ENCODE measurements around the gene C20orf173. TPM values are rescaled to one million over a fixed set of nuclear protein-coding genes. Genes with fewer than 3 reads are reported as not detected.
"Not testable (repeated sequence)": the region's sequence is repeated elsewhere in the genome, so short reads cannot be mapped to it uniquely, and the experiment has no call there.

C20orf173 gene
- total RNA-seq, 1 experiment from 2014 or later = not detected

- Histone ChIP-seq H3K9me3 (replicated peaks) (no peaks in the 10 kb centered on the region), H3K27me3 (replicated peaks) (no peaks in the 10 kb centered on the region), H3K27ac (no peak overlapping the region), H3K4me1 (replicated peaks) (peaks cover 6% of the 10 kb centered on the region), H3K4me3 (peak overlapping the region; percentile 64), H3K36me3 (peaks cover 29% of the 10 kb centered on the region)
- no peak for DNase-seq (ENCODE audit: low read depth in 1 of 2, low spot score in 2 of 2)
Measured at GRCh38 chr20:35541118-35541782, 11.8 kb upstream of the C20orf173 start.

DNA sequence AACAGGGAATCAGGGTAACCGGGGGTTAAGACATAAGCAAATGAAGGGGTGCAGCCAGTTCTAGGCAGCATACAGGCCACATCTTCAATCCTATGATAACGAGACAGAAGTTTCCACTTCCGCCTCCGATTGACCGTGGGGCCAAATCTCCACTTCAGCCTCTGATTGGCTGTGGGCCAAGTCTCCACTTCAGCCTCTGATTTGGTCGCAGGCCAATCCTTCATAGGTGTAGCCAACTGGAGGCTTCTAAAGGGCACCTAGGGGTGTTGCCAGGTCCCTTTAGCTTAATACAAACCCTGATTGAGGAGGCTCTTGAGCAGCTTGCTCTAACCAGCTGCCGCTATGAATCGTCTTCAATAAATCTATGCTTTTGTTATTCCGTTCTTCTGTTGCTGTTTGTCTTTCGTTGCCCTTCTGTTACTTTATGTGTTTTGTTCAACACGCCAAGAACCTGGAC, 10.3 kb upstream of the C20orf173 start:
- peaks cover 14% of the 10 kb centered on the region for H3K36me3 ChIP-seq
- no peak for DNase-seq (ENCODE audit: low read depth in 1 of 2, low spot score in 2 of 2)
- peaks cover 6% of the 10 kb centered on the region for H3K4me1 ChIP-seq (replicated peaks)
- no peak overlapping the region for H3K27ac ChIP-seq
- no peaks in the 10 kb centered on the region for H3K27me3 ChIP-seq (replicated peaks)
- no peaks in the 10 kb centered on the region for H3K9me3 ChIP-seq (replicated peaks)
- H3K4me3 ChIP-seq = no peak overlapping the region

- H3K27ac ChIP-seq = no peak overlapping the region
- no peaks in the 10 kb centered on the region for H3K4me1 ChIP-seq (replicated peaks)
- H3K27me3 ChIP-seq (replicated peaks) = no peaks in the 10 kb centered on the region
- no peak for DNase-seq (ENCODE audit: low read depth in 1 of 2, low spot score in 2 of 2)
- H3K36me3 ChIP-seq = no peaks in the 10 kb centered on the region
- H3K4me3 ChIP-seq = no peak overlapping the region
- no peaks in the 10 kb centered on the region for H3K9me3 ChIP-seq (replicated peaks)
Measured at GRCh38 chr20:35527122-35527769, 2.2 kb downstream of the C20orf173 start.

DNA sequence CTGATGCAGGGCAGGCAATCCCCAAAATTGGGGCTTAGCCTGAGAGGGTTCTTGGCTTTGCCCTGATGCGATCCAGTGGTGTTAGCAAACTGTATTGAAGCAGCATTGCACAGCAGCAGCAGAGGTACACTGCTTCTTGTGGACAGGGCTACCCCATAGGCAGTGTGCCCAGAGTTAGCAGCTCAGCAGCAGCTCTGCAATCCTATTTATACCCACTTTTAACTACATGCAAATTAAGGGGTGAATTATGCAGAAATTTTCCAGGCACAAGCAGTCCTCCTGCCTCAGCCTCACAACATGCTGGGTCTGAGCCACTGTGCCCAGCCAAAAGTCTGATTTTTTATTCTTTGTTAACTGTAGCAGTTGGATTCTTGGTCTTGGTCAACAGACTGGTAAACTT, 3.8 kb downstream of the C20orf173 start:
- H3K27ac ChIP-seq = no peak overlapping the region
- H3K9me3 ChIP-seq (replicated peaks) = no peaks in the 10 kb centered on the region
- H3K4me1 ChIP-seq (replicated peaks) = no peaks in the 10 kb centered on the region
- H3K4me3 ChIP-seq = no peak overlapping the region
- no peaks in the 10 kb centered on the region for H3K27me3 ChIP-seq (replicated peaks)
- DNase-seq (ENCODE audit: low read depth in 1 of 2, low spot score in 2 of 2) = no peak
- H3K36me3 ChIP-seq = no peaks in the 10 kb centered on the region

DNA sequence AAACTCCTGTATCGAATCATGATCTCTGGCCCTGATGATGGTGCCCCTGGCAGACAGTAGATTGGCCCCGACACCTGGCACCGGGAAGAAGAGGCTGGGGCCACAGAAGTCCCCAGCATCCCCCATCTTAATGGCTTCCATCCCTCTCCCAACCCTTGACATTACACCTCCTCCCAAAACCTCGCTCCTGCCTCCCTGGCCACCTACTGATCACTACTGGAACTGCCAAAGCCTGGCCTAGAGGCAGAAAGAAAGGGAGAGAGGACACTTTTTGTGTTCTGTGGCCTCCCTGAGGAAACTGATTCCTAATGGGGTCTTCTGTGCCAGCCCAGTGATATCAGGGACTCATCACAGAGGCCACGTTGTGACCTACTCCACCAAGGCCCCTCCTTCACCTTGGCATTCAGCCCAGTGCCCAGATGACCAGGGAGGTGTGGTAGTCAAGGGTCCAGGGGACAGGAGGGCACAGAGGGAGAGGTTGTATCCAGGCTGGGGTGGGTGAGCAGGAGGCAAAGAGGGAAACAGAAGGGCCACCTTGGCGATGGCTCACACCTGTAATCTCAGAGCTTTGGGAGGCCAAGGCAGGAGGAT, 6.1 kb downstream of the C20orf173 start:
- H3K27me3 ChIP-seq (replicated peaks) = no peaks in the 10 kb centered on the region
- H3K4me3 ChIP-seq = no peak overlapping the region
- H3K36me3 ChIP-seq = no peaks in the 10 kb centered on the region
- no peaks in the 10 kb centered on the region for H3K9me3 ChIP-seq (replicated peaks)
- H3K4me1 ChIP-seq (replicated peaks) = no peaks in the 10 kb centered on the region
- peak in 1 of 2 experiments; percentile 47 for DNase-seq (ENCODE audit: low read depth in 1 of 2, low spot score in 2 of 2)
- H3K27ac ChIP-seq = no peak overlapping the region

DNA sequence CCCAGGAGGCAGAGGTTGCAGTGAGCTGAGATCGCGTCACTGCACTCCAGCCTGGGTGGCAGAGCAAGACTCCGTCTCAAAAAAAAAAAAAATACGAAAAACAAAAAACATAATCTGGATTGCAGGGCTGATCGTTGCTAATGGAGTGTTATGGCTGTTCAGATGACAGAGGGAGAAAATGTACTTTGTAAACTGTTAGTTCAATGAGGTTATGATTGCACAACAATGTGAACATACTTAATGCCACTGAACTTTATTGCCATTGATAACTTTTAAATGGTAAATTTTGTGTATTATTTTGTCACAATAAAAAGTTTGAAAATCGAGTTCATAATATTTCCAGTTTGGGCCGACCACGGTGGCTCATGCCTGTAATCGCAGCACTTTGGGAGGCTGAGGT, 10.5 kb downstream of the C20orf173 start:
- Histone ChIP-seq H3K27ac (no peak overlapping the region), H3K4me3 (no peak overlapping the region), H3K4me1 (replicated peaks) (peaks cover 8% of the 10 kb centered on the region), H3K36me3 (no peaks in the 10 kb centered on the region), H3K27me3 (replicated peaks) (no peaks in the 10 kb centered on the region), H3K9me3 (replicated peaks) (no peaks in the 10 kb centered on the region)
- no peak for DNase-seq (ENCODE audit: low read depth in 1 of 2, low spot score in 2 of 2)

- H3K36me3 ChIP-seq; H3K4me3 ChIP-seq; DNase-seq (ENCODE audit: low read depth in 1 of 2, low spot score in 2 of 2); H3K27me3 ChIP-seq (replicated peaks); H3K9me3 ChIP-seq (replicated peaks); H3K4me1 ChIP-seq (replicated peaks); H3K27ac ChIP-seq: not testable (repeated sequence)
Measured at GRCh38 chr20:35517767-35518166, 11.7 kb downstream of the C20orf173 start.

DNA sequence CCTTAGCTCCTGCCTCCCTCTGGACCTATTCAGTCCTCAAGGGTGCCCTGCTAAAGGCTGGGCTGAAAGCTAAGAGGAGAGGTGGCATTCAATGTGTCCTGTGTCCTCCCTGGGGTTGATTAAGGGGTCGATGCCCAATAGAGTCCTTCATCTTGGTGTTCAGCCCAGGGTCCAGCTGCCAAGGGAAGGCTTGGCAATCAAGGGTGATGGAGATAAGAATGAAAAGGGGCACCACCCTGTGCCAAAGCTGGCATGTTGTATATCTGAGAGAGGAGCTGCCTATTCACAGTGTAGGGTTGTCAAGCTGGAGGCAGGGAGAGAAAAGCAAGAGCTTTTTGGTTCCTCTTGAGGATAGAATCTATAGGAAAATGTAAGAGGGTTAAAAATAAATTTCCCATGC, 12.3 kb downstream of the C20orf173 start:
- no peak for DNase-seq (ENCODE audit: low read depth in 1 of 2, low spot score in 2 of 2)
- no peaks in the 10 kb centered on the region for H3K27me3 ChIP-seq (replicated peaks)
- peaks cover 8% of the 10 kb centered on the region for H3K4me1 ChIP-seq (replicated peaks)
- H3K27ac ChIP-seq = no peak overlapping the region
- peaks cover under 1% of the 10 kb centered on the region; the same call in 1 of the 2 replicates for H3K36me3 ChIP-seq
- H3K9me3 ChIP-seq (replicated peaks) = no peaks in the 10 kb centered on the region
- H3K4me3 ChIP-seq = no peak overlapping the region

GRCh38 chr20:35515949-35516645, 13.4 kb downstream of the C20orf173 start:
- H3K27ac ChIP-seq = no peak overlapping the region
- no peak overlapping the region for H3K4me3 ChIP-seq

DNA sequence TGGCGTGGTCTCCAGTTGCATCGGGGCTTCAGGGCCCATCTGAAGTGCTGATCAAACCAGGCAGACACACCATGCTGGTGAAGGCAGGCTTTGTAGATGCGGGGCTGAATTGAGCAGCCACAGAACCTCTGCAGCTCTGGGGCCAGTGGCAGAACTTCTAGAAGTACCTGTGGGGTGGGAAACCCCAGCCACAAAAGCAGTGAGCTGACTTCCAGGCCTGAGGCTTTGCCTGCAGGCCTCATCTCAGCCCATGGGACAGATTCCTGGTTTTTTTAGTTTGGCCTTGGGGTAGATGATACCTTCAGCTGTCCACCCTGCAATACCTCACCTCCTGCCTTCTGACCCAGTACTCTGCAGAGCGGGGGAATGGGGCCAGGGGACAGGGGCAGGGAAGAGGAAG, 14.1 kb downstream of the C20orf173 start:
- H3K27ac ChIP-seq = no peak overlapping the region
- H3K4me3 ChIP-seq = no peak overlapping the region
- no peak for DNase-seq (ENCODE audit: low read depth in 1 of 2, low spot score in 2 of 2)

More at GRCh38 chr20:35515949-35516645, 13.4 kb downstream of the C20orf173 start:
- DNase-seq (ENCODE audit: low read depth in 1 of 2, low spot score in 2 of 2) = peak; percentile 24 to 52
- Histone ChIP-seq H3K27me3 (replicated peaks) (no peaks in the 10 kb centered on the region), H3K4me1 (replicated peaks) (peaks cover 8% of the 10 kb centered on the region), H3K9me3 (replicated peaks) (no peaks in the 10 kb centered on the region), H3K36me3 (peaks cover 8% of the 10 kb centered on the region)

DNA sequence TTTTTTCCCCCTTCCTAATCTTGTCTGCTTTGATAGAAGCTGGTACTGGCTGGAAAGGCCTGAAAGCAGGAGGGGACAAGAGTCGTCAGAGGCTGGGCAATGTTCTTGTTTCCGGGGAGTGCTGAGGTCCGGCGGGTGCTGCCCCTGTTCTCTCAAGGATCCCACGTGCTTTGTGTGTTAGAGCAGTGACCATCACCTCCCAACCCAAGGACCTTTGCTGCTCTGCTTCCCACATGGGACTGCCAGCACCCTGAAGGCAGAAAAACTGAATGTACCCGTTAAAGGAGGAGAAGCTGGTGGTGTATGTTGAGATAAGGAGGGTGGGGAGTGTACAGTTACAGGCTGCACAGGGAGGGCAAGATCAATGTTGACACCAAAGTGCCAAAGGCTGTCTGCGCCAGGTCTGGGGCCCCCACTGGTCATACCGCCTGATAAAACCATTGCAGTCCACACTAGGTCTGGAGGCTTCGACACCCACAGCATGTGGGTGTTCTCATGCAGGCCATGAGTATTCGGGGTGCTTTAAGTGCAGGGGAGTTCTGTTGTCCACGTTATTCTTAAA, 15.0 kb downstream of the C20orf173 start:
- H3K4me1 ChIP-seq (replicated peaks) = peaks cover 8% of the 10 kb centered on the region
- H3K27me3 ChIP-seq (replicated peaks) = no peaks in the 10 kb centered on the region
- H3K27ac ChIP-seq = no peak overlapping the region
- no peaks in the 10 kb centered on the region for H3K9me3 ChIP-seq (replicated peaks)
- H3K4me3 ChIP-seq = no peak overlapping the region
- peaks cover 15% of the 10 kb centered on the region for H3K36me3 ChIP-seq
- no peak for DNase-seq (ENCODE audit: low read depth in 1 of 2, low spot score in 2 of 2)

More for the DNA sequence above, 14.1 kb downstream of the C20orf173 start:
- Histone ChIP-seq H3K4me1 (replicated peaks) (peaks cover 8% of the 10 kb centered on the region), H3K36me3 (peaks cover 8% of the 10 kb centered on the region), H3K9me3 (replicated peaks) (no peaks in the 10 kb centered on the region), H3K27me3 (replicated peaks) (no peaks in the 10 kb centered on the region)

- H3K27me3 ChIP-seq (replicated peaks) = no peaks in the 10 kb centered on the region
- H3K27ac ChIP-seq = no peak overlapping the region
- no peak for DNase-seq (ENCODE audit: low read depth in 1 of 2, low spot score in 2 of 2)
- peaks cover 8% of the 10 kb centered on the region for H3K4me1 ChIP-seq (replicated peaks)
- H3K36me3 ChIP-seq = peaks cover 29% of the 10 kb centered on the region
- H3K9me3 ChIP-seq (replicated peaks) = no peaks in the 10 kb centered on the region
- no peak overlapping the region for H3K4me3 ChIP-seq
Measured at GRCh38 chr20:35511814-35512420, 17.5 kb downstream of the C20orf173 start.

GRCh38 chr20:35510951-35511735, 18.3 kb downstream of the C20orf173 start:
- Histone ChIP-seq H3K27ac (no peak overlapping the region), H3K9me3 (replicated peaks) (no peaks in the 10 kb centered on the region), H3K4me1 (replicated peaks) (peaks cover 3% of the 10 kb centered on the region), H3K36me3 (peaks cover 29% of the 10 kb centered on the region), H3K4me3 (no peak overlapping the region), H3K27me3 (replicated peaks) (no peaks in the 10 kb centered on the region)
- no peak for DNase-seq (ENCODE audit: low read depth in 1 of 2, low spot score in 2 of 2)

All from SJSA1 (cell line).